Measurements from ENCODE around the gene ABTB1.

DNA sequence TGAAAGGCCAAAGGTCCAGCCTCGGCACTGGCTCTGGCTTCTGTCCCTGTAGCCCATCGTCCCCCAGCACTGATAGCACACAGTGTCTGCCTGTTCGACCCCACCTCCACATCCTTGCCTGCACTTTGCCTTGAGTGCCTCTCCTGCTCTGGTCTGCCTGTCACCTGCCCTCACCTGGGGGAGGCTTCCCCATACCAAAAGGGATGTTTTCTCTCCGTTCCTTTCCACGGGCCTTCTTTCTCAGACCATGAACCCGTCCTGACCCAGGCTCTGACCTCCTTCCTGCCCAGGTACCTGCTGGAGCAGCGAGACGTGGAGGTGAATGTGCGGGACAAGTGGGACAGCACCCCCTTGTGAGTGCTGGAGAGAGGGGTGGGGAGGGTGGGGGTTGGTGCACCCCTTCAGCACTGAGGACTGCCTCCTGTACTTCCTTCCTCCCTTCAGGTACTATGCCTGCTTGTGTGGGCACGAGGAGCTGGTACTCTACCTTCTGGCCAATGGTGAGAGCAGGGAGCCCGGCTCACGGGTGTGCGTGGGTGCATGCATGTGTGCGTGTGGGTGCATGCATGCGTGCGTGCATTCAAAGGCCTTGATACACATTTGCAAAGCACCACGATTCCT lies 1.5 kb downstream of the ABTB1 start:
- TF ChIP-seq POLR2A (IDR thresholded peaks at IDR 0.05) (no peak), EP300 (IDR thresholded peaks at IDR 0.05) (no peak), CTCF (IDR thresholded peaks at IDR 0.05) (no peak)
